ENCODE data around the gene SPATA3.

SPATA3 gene

DNA sequence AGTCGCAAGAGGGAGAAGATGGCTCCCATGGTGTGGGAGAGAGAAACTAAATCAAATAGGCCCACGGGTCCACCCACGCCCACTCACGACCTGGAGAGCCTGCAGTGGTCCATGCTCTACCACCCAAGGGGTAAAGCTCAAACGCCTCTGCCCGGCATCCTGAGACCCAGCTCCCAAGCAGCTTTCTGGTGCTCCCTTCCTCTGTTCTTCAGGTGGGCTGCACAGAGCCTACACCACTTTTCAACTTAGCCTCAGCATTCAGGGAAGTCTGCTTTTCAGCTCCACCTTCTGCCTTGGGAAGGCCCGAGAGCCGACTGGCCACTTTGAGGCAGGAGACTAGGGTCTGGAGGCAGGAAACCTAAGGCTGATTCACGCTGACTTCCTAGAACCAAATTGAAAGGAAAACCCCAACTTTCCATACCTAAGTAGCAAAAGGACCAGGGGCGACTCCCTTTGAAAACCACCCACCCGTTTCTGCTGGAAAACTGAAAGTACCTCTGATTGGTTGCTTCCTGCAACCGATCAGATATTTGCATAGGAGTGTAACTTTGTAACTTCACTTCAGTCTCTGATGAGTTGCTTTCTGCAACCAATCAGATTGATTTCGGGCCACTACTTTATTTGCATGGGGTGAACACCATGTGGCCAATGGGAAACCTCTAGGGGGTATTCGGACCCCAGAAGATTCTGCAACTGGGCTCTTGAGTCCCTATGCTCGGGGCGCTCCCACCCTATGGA lies 26.8 kb upstream of the SPATA3 start:
- H3K4me3 ChIP-seq (ENCODE audit: low read depth, low read length) = peak overlapping the region; percentile 39
- TF ChIP-seq, protein P1, sequence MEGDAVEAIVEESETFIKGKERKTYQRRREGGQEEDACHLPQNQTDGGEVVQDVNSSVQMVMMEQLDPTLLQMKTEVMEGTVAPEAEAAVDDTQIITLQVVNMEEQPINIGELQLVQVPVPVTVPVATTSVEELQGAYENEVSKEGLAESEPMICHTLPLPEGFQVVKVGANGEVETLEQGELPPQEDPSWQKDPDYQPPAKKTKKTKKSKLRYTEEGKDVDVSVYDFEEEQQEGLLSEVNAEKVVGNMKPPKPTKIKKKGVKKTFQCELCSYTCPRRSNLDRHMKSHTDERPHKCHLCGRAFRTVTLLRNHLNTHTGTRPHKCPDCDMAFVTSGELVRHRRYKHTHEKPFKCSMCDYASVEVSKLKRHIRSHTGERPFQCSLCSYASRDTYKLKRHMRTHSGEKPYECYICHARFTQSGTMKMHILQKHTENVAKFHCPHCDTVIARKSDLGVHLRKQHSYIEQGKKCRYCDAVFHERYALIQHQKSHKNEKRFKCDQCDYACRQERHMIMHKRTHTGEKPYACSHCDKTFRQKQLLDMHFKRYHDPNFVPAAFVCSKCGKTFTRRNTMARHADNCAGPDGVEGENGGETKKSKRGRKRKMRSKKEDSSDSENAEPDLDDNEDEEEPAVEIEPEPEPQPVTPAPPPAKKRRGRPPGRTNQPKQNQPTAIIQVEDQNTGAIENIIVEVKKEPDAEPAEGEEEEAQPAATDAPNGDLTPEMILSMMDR (IDR thresholded peaks at IDR 0.05; ENCODE audit: low read depth, low read length) = no peak

DNA sequence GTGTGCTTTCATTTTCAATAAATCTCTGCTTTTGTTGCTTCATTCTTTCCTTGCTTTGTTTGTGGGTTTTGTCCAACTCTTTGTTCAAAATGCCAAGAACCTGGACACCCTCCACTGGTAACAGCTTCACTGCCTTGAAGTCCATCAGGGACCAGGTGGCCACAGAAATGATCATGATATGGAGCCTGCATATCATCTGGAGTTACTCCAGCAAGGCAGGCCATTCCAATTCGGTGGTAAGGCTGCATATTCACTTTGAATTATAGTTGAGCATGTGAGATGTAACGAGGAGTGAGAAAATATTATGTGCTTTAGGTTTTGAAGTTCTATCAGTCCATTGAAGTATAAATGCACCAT lies 26.3 kb upstream of the SPATA3 start:
- TF ChIP-seq, protein P1 (IDR thresholded peaks at IDR 0.05; ENCODE audit: low read depth, low read length) = no peak
- peak overlapping the region; percentile 39 for H3K4me3 ChIP-seq (ENCODE audit: low read depth, low read length)

DNA sequence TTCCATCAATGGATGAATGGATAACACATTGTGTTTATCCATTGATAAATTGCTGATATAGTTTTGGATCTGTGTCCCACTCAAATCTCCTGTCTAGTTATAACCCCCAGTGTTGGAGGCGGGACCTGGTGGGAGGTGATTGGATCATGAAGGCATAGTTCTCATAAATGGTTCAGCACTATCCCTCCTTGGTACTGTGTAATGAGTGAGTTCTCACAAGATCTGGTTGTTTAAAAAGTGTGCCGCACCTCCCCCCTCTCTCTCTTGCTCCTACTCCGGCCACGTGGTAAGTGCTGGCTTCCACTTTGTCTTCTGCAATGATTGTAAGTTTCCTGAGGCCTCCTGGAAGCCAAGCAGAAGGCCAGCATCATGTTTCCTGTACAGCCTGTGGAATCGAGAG lies 23.9 kb upstream of the SPATA3 start:
- no peak overlapping the region for H3K4me3 ChIP-seq (ENCODE audit: low read depth, low read length)
- TF ChIP-seq, protein P1 (IDR thresholded peaks at IDR 0.05; ENCODE audit: low read depth, low read length) = no peak

DNA sequence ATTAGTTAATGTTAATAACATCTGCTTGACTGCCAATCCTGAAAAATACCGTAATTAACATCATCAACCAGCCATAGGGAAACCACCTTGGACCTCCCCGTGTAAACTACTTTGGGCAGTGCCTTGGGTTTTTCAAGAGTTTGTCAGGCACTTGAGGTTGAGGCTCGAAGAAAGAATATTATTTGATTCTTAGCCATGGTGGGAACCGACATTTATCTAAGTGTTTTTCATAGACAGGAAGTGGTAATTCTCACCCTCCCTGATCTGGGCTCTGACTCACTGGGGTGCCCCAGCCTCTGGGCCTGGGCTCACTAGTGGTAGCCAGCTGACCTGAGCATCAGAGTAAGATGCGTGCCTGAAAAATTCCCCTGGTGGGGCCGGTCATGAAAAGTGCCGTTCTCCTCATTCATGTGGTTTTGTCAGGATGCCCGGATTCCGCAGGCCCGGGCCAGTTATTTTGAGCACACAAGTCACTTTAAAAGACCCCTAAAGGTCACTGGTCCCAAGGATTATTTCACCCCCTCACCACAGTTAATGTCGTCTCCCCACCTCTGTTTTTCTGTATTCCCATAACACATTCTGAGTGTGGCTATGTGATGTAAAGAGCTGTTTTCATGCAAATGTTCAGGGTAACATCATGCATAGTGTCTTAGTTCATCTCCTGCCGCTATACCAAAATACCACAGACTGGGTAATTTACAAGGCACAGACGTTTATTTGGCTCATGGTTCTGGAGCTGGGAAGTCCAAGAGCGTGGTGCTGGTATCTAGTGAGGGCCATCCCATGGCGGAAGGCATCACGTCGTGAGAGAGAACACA lies 21.6 kb upstream of the SPATA3 start:
- no peak overlapping the region for H3K4me3 ChIP-seq (ENCODE audit: low read depth, low read length)

DNA sequence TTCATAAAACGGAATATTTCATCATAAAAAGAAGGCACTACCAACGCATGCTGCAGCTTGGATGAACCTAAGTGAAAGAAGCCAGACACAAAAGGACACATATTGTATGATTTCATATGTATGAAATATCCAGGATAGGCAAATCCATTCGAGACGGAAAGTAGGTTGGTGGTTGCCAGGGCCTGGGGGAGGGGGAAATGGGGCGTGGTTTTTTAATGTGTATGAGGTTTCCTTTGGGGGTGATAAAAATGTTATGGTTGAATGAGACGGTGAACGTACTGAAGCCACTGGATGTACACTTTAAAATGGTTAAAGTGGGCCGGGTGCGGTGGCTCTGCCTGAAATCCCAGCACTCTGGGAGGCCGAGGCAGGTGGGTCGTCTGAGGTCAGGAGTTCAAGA lies 20.0 kb upstream of the SPATA3 start:
- no peak overlapping the region for H3K4me3 ChIP-seq (ENCODE audit: low read depth, low read length)
- TF ChIP-seq, protein P1 (IDR thresholded peaks at IDR 0.05; ENCODE audit: low read depth, low read length) = no peak

More for the DNA sequence above, 21.6 kb upstream of the SPATA3 start:
- TF ChIP-seq, protein P1 (IDR thresholded peaks at IDR 0.05; ENCODE audit: low read depth, low read length) = no peak

DNA sequence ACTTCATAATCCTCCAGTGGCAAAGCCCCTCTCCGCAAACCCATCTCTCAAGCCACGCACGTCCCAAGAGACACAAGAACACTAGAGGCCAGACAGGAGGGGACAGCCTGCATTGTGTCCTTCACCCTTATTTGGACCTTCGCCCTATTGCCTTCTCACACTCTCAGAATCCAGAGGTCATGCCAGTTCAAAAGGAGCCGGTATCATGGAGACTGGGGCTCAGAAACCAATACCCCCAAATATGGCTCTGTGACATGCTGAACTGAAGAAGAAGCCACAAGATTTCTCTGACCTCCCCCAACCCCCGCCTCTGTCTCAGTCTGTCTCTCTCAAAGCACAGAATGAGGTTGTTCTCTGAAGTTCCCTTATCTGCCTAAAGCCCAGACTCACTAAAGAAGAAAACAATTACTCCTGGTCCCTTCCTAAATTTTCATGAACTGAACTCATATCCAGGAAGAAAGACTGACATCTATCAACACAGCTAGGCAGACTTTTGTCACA lies 19.2 kb upstream of the SPATA3 start:
- TF ChIP-seq, protein P1 (IDR thresholded peaks at IDR 0.05; ENCODE audit: low read depth, low read length) = no peak
- H3K4me3 ChIP-seq (ENCODE audit: low read depth, low read length) = no peak overlapping the region

DNA sequence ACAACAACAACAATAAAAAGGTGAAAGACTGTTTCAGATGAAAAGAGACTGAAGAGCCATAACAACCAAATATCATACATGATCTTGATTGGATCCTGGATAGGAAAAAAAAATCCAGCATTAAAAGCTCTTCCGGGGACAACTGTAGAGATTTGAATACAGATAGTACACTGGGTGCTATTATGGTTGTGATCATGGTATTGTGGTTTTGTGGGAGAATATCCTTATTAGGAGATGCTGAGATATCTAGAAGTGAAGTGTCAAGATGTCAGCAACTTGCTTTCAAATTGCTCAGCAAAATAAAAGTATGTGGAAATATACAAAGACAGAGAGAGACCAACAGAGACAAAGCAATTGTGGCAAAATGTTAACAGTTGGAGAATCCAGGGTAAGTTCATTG lies 15.5 kb upstream of the SPATA3 start:
- TF ChIP-seq, protein P1 (IDR thresholded peaks at IDR 0.05; ENCODE audit: low read depth, low read length) = no peak
- H3K4me3 ChIP-seq (ENCODE audit: low read depth, low read length) = no peak overlapping the region

All from WI38 (cell line).